Measurements from ENCODE around the gene ELFN1.

ELFN1 gene

GRCh38 chr7:1693991-1694524 lies 24.0 kb downstream of the ELFN1 start:
- DNase-seq (ENCODE audit: low read depth in 4 of 4, low spot score in 1 of 4), result no peak

DNA sequence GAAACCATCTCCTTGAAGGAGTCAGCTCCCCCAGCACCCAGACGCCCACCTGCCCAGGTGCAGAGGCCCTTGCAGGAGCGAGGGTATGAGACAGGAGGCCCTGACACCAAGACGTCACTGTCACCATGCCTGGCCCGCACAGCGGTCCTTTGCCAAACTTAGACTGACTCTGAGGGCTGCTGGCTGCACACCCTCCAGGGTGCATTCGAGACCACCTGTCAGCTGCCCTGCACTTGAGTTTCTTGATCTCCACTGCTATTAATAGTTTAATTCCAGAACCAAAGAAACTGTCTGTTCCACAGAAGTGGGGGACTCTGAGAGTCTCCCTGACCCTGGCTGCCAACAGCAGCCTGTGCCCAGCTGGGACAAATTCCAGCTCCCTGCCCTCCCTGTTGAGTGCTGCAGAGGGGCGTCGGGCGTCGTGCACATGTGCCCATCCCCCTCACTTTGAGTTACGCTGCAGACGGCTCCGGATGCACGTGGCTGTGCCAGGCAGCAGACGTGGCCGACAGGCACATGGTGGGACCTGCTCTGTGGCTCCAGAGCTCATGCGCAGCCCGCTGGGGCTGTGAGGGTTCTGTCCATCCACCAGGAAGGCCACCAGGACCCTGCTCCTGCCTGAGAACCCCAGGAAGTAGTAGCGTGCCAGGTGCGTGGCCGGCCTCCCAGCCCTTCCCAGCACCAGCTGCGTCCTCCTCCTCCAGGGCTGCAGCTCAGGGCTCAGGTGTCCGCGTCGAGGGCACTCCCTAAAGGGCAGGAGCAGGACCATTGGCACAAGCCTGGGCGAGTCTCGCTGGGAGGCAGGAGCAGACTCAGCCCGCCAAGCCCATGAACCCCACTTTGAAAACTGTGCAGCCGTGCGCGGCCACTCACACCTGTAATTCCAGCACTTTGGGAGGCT lies 24.8 kb downstream of the ELFN1 start:
- no peak for DNase-seq (ENCODE audit: low read depth in 4 of 4, low spot score in 1 of 4)

DNA sequence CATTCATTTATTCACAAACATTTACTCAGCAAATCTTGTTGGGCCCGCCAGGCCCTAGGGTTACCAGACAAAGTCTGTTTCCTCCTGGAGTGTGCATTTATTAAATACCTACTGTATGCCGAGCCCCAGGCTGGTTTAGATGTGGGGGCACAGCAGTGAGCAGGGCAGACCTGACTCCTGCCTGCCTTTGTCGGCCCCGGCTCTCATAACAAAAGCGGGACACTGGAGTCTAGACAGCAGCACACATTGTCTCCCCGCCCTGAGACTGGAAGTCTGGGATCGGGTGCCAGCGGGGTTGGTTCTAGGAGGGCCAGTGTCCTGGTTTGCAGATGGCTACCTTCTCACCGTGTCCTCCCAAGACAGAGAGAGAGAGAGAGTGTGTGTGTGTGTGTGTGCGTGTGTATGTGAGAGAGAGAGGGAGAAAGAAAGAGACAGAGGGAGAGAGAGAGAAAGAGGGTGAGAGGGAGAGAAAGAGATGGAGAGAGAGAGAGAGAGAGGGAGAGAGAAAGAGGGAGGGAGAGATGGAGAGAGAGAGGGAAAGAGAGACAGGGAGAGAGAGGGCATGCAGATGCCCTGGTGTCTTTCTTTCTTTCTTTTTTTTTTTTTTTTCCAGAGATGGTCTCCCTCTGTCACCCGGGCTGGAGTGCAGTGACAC lies 25.9 kb downstream of the ELFN1 start:
- DNase-seq (ENCODE audit: low read depth in 4 of 4, low spot score in 1 of 4), result no peak

- no peak for DNase-seq (ENCODE audit: low read depth in 4 of 4, low spot score in 1 of 4)
These were observed 26.8 kb downstream of the ELFN1 start for GRCh38 chr7:1696671-1697498.

GRCh38 chr7:1697499-1698125 lies 27.5 kb downstream of the ELFN1 start:
- DNase-seq (ENCODE audit: low read depth in 4 of 4, low spot score in 1 of 4), result no peak

GRCh38 chr7:1698201-1698600 lies 28.1 kb downstream of the ELFN1 start:
- DNase-seq (ENCODE audit: low read depth in 4 of 4, low spot score in 1 of 4), result no peak

DNA sequence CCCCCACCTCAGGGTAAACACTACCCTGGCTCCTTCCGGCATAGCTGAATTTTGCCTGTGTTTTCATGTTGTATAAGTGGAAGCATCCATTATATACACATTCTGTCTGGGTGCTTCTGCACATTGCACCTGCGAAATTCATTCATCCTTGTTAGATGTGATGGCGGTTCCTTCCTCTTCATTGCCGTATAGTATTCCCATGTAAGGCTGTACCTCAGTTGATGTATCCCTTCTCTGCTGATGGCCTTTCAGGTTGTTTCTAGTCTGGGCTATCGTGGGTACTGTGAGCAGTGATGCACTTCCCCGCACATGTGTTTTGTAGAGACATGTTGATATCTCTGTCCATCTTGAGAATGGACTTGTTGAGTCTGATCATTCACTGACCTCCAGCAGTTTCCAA lies 28.9 kb downstream of the ELFN1 start:
- no peak for DNase-seq (ENCODE audit: low read depth in 4 of 4, low spot score in 1 of 4)

DNA sequence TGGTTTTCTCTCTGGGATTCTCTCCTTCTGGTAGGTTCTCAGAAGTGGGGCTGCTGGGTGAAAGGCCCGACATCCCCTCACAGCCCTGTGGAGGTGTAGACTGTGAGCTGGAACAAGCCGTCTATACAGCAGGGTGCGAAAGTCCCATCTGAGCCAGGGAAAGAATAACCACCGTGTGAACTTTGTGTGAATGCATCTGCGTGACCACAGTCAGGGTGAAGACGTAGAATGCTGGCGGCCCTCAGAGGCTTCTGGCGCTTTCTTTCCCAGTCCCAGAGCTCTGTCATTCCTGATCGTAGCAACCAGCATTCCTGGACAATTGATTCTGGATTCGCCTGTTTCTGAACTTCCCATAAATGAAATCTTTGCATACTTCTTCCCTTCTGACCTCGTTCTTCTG lies 30.0 kb downstream of the ELFN1 start:
- no peak for DNase-seq (ENCODE audit: low read depth in 4 of 4, low spot score in 1 of 4)

DNA sequence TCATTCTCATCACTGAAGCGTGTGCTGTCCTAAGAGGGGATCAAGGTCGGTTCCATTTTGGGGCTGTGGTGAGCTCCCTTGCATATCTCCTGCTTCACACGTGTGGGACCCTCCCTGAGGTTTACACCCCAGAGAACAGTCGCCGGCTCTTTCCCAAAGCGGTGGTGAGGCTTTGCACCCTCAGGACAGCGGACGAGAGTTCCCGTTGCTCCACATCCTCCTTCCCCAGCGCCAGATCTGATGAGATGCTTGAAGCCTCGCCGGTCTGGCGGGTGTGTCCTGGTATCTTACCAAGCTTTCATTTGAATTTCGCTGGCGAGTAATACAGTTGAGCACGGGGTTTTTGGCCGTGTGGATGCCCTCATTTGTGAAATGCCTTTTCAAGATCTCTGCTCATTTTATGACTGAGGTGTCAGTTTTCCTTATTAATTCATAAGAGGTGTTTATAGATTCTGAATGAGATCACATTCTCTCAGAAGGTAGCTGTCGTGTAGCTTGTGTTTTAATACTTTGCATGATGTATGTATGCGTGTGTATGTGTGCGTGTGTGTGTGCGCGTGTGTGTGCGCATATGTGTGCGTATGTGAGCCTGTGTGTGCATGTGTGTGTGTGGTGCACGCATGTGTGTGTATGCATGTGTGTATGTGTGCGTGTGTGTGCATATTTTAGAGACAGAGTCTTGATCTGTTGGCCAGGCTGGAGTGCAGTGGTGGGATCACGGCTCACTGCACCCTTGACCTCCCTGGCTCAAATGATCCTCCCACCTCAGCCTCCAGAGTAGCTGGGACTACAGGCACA lies 30.7 kb downstream of the ELFN1 start:
- no peak for DNase-seq (ENCODE audit: low read depth in 4 of 4, low spot score in 1 of 4)

GRCh38 chr7:1702652-1703051 lies 32.6 kb downstream of the ELFN1 start:
- no peak for DNase-seq (ENCODE audit: low read depth in 4 of 4, low spot score in 1 of 4)

DNA sequence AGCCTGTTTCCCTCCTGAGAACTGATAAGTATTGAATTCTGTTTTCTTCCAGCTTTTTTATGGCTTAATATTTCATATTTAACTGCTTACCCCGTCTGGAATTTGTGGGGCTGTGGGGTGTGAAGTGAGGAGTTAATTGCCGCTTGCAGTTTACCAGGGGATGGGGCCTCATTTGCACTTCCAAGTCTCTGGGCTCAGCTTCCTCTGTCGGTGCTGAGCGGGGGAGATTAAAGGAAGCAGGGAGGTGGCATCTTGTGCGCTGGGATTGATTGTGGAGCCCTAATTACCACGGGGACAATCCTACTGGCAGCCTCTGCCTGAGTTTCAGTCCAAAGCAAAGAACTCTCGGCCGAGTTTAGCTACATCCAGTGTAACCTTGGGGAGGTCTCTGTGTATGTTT lies 33.4 kb downstream of the ELFN1 start:
- no peak for DNase-seq (ENCODE audit: low read depth in 4 of 4, low spot score in 1 of 4)

DNA sequence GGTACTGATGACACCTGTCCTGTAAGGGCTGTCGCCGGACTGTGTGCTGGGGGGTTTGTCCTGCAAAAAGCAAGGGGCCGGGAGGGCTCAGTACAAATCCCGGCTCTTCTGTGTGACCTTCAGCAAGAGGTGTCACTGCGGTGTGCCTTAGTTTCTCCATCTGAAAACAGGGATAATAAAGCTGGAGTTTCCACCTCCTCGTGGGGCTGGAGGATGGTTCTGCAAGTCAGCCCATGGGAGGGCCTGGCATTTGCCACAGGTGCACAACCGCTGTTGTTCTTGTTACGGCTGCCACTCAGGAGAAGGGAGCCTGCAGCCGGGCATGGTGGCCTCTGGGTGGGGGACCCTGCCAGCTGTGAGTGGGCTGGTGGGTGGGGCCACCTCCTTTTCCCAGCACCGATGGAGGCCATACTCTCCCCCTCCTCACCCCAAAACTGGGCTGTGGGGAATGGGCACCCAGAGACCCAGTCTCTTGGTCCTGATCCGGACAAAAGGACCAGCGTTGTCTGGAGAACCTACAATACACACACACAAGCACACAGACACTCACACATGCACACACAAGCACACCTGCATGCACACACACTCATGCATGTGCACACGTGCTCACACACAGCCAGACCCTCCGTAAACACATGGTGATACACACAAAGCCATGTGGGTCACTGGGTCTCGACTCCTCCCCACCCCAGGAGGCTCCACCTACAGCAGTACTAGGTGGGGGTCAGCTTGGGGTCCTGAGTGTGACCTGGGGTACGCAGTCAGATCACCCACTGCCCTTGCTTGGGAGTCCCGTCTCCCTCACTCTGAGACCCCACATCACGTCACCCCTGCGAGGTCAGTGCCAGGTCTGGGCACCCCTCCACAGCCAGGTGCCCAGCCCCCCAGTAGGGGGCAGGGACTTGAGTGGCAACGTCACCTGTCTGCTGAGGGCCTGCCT lies 34.1 kb downstream of the ELFN1 start:
- DNase-seq (ENCODE audit: low read depth in 4 of 4, low spot score in 1 of 4), result no peak

DNA sequence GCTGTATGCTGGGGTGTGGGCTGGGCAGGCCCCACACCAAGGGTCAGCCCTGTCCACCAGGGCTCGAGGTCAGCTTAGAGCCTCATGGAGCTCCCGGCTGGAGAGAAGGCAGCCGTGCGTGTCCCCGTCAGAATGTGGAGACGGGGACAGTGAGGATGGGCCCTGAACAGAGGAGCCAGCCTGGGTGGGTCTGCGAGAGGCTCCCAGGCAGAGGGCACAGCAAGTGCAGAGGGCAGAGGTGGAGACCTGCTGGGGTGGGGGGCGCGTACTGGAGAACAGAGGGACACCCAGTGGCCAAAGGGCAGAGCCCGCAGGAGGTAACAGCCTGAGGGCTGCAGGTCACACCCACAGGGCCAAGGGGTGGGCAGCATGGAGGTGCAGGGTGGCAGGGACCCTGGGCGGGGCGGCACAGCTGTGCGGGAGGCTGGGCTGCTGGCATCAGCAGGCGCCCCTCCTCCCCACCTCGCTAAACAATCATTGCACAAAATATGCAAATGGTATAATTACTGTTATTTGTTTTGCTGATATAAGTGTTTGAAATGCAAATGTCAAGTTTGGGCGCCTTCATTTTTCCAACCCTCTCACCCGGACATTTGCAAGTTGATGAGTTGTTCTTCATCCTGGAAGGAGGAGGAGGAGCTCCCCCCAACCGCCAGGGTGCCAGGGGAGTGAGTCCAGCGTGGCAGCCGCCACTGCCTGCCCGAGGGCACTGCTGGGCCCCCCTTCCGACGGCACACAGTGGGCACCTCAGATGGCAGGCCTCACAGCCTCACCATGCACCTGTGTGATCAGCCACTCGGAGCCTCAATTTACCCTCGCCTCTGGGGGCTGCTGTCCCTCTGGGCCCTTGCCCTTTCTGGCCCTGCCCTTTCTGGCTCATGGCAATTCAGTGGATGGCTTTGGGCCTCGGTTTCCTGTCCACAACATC lies 35.0 kb downstream of the ELFN1 start:
- no peak for DNase-seq (ENCODE audit: low read depth in 4 of 4, low spot score in 1 of 4)

DNA sequence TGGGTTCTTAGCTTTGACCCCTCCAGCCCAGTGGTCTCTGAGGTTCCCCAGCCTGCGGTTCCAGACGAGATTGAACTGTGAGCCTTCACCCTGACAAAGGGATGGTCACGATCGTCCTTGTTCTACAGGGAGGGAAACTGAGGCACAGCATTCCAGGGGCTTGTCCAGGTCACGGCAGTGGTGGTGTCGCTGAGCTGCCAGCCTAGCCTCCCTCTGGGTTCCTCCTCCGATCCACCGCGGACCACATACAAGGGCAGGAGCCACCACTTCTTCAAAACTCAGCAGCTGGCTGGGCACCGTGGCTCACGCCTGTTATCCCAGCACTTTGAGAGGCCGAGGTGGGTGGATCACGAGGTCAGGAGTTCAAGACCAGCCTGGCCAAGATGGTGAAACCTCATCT lies 35.8 kb downstream of the ELFN1 start:
- DNase-seq (ENCODE audit: low read depth in 4 of 4, low spot score in 1 of 4), result no peak

DNA sequence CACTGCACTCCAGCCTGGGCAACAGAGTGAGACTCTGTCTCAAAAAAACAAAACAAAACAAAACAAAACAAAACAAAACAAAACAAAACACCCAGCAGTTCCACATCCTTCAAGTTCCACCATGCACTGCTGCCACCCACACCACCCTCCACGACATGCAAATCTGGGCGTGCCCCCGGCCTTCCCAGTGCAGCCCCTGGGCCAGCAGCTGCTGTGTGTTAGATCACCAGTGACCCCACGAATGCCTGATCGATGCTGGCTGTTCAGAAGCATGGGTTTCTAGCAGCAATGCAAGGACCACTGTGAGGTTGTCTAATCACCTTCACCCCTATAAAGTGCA lies 36.3 kb downstream of the ELFN1 start:
- no peak for DNase-seq (ENCODE audit: low read depth in 4 of 4, low spot score in 1 of 4)

- no peak for DNase-seq (ENCODE audit: low read depth in 4 of 4, low spot score in 1 of 4)
These were observed 36.9 kb downstream of the ELFN1 start for GRCh38 chr7:1706721-1707613.
